T1000 (cell line): ENCODE results near the gene ELMO3.
A peak's percentile ranks its signal among the peaks of the same experiment; 100 is the strongest.

Source experiments
- DNase-seq: peaks from one replicate; lab custom pipeline; 2025; ENCODE audit warnings: mixed read lengths; lab: John Stamatoyannopoulos, UW

Gene ELMO3

GRCh38 chr16:67183284-67183626 is 15.7 kb upstream of the ELMO3 start:
- no peak for DNase-seq

GRCh38 chr16:67183627-67184452 is 15.1 kb upstream of the ELMO3 start, which contains the start of gene MATCAP1:
Gene MATCAP1, minus strand, starts transcription at chr16:67183963. Its CDS starts 3,353 bp downstream, at chr16:67180610.
- DNase-seq: peak; percentile 88

DNA sequence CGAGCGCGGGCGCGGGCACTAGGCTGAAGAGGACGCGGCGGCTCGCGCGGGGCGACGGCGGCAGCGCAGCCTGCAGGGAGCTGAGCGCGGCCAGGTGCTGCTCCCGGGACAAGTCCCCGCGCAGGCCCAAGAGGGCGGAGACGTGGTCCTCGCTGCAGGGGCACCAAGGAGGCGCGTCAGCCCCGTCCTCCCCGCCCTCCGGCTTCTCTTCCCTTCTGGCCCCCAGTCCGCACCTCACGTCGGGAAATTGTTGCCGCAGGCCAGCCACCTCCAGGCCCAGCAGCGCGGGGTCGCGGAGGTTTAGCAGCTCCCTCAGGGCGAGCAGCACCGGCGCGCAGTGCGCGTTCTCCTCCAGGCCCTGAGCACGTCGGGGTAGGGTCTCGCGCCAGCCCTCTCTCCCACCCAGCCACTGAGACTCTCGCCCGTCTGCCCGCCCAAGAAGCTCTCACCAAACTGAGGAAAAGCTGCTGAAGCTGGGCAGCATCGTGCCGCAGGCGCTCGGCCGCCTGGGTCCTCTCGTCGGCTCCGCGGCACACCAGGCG is 14.4 kb upstream of the ELMO3 start:
- no peak for DNase-seq

- peak; percentile 76 for DNase-seq
These were observed 13.8 kb upstream of the ELMO3 start for GRCh38 chr16:67184995-67185650.

DNA sequence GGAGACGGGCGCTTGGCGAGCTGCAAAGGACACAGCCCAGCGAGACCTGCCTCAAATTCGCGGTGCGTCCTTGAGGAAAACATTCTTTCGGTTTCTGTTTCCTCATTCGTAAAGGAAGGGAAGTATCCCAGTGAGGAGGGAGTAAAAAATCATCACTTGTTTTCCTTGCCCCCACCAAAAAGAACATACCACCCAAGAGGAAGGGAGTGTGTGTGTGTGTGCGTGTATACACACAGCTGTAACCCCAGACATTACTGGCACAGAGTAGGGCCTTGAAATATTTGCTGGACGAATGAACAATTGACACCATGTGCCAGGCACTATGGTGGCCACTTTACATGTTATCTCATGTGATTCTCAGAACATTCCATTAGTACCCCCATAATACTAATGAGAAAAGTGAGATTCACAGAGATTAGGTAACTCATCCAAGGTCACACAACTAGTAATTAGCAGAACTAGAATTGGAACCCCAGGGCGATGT is 13.2 kb upstream of the ELMO3 start:
- DNase-seq: no peak

GRCh38 chr16:67186550-67186950 is 12.4 kb upstream of the ELMO3 start:
- DNase-seq: no peak

GRCh38 chr16:67187175-67187890 is 11.6 kb upstream of the ELMO3 start:
- DNase-seq: no peak

GRCh38 chr16:67188323-67188722 is 10.6 kb upstream of the ELMO3 start:
- no peak for DNase-seq

DNA sequence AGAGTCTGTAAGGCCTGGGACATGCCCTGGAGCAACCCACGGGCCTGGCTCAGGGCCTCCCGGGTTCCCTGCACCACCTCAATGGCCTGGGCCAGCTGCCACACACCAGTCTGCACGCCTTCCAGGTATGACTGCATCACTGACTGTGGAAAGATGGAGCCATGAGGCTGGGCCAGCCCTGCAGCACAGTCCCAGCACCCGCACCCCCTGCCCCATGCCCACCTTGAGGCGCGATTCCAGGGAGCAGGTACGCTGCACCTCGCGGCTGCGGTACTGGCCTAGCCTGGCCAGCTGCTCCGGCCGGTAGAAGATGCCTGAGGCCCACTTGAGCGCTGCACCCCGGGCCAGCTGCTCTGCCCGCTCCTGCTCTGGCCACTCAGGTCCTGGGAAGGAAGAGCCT is 10.1 kb upstream of the ELMO3 start:
- DNase-seq: no peak

DNA sequence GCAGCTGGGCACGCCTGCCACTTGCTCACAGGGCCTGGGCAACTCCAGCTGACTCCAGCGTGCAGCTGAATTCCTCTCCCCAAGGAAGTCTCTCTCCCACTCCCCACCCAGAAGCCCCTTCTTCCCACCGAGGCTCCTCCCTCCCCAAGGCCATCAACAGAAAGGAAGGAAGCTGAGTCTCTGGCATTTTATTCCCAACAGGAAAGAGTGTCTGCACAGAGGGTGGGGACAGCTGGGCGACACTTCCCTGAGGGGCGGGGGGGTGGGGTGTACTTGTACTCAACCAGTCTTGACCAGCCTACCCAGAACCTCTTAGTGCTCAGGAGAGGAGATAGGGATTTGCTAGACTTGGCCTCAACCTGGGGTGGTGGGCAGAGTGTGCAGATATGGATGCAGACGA is 8.9 kb upstream of the ELMO3 start, which contains the start of gene EXOC3L1:
EXOC3L1 (minus strand) TSS at position 96 of the 400 bp plus-strand sequence. CDS start 460 bp downstream, outside the sequence.
- no peak for DNase-seq

- no peak for DNase-seq
These were observed 8.2 kb upstream of the ELMO3 start for GRCh38 chr16:67190448-67191399.

GRCh38 chr16:67191411-67191994 is 7.4 kb upstream of the ELMO3 start:
- no peak for DNase-seq

GRCh38 chr16:67191995-67192681 is 6.8 kb upstream of the ELMO3 start, which contains the start of gene E2F4:
Gene E2F4, plus strand, starts transcription at chr16:67192155. Its CDS starts 73 bp downstream, at chr16:67192228.
- DNase-seq: peak; percentile 71

- no peak for DNase-seq
These were observed 6.1 kb upstream of the ELMO3 start for GRCh38 chr16:67192781-67193361.

DNA sequence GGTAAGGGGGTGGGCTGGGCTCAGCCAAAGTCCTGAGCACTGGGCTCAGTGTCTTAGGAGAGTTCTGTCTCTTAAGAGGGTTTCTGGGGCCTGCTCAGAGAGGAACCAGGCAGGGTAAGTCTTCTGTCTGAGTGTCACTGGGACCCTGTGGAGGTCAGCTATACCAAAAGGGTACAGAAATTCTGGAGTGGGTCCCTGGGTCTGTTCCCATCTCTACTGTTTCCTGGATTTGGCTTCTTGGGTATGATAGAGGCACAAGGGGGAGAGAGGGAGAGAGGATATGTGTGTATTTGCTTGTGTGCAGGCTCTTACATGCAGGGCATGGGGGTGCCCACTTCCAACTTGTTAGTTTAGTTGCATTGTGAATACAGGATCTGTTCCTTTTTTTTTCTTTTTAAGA is 5.4 kb upstream of the ELMO3 start:
- no peak for DNase-seq

DNA sequence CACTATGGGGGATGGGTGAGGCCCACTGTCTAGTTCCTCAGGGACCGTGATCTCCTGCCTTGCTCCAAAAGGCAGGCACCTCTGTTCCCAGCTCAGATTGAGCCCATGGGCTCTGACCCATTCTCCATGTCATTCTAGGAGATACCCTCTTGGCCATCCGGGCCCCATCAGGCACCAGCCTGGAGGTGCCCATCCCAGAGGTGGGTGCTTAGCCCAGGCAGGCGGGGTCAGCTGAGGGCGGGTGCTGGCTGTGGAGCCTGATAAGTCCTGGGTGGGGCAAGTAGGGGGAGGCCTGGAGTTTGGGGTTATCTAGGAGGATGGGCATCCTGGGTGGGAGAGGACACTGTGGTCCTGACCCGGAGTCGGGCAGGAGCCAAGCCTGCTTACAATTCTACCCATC is 4.7 kb upstream of the ELMO3 start:
- DNase-seq: no peak

- no peak for DNase-seq
These were observed 3.3 kb upstream of the ELMO3 start for GRCh38 chr16:67195676-67196075.

DNA sequence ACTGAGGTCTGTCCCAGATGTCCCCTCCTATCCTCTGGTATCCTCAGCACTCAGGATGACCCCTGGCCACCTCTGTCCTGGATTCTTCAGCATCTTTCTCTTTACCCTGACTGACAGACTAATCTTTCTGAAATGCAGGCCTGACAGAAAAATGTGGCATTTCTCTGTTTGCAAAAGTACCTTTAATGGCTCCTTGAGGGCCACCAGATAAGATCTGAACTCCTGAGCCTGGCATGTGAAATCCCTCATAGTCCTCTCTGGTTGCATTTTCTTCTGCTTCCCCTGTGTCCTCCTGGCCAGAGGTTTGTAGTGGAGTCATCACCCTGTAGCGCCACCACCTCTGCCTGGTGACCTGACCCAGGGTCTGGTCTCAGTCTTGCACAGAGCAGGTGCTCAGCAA is 2.0 kb upstream of the ELMO3 start:
- DNase-seq: no peak

DNA sequence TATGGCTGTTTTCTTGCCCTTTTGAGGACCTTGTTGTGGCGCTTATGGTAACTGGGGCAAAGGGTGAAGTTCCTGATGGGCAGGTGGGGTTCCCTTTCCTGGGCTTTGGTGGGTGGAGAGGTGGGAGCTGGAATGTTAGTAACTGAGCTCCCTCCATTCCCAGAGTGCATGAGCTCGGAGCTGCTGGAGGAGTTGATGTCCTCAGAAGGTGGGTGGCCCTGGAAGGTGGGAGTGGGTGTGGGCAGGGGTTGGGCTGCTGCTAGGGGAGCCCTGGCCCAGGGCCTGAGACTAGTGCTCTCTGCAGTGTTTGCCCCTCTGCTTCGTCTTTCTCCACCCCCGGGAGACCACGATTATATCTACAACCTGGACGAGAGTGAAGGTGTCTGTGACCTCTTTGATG is 1.2 kb upstream of the ELMO3 start:
- DNase-seq: no peak
